Colon (tissue), 2 donors: ENCODE results near the gene CRADD.

Experiments used
- FAIRE-seq: peaks from 2 replicates; lab custom pipeline; 2012; peaks lifted over from hg19 to GRCh38; lab: Jason Lieb, UNC
- donor health status: control.
- donor health status: control.

Gene CRADD

DNA sequence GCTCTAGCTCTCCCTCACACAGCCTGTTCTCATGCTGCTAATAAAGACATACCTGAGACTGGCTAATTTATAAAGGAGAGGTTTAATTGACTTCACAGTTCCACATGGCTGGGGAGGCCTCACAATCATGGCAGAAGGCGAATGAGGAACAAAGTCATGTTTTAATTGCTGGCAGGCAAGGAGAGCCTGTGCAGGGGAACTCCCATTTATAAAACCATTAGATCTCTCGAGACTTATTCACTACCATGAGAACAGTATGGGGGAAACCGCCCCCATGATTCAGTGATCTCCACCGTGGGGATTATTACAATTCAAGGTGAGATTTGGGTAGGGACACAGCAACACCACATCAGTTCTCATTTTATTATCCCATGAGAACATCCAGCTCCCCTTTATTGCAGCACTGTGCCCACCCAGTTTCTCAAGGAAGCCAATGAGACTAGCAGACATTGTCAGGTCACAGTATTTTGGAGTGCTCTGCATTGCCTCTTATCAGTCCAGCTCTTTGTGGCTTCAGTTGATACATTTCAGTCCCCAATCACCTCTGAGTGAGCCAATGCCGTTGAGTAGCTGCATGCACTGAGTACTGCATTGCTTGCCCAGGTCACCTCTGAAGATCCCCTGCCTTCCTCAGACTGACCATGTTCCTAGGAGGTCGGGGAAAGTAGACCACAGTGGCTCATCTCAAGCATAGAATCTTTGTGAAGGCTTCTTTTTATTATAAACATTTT is 131.2 kb downstream of the CRADD start:
- no peak for FAIRE-seq

GRCh38 chr12:93812626-93813025 is 135.5 kb downstream of the CRADD start:
- FAIRE-seq: no peak

DNA sequence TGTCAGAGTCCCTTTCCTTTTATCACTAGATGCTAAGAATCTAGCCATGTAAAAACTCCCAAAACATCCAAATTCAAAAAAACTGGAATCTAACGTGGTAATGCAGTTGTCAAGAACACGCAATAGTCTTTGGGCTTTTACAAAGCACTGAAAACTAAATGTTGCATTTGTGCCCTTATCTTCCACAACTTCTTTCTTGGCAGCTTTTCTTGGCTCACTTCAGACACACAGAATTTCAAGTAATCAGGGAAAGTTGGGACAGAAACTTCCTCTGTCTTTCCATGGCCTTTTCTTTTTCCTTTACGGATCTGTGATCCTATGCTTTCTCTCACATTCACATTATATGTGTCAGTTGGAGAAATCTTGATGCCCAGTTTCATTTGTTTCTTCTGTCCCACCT is 136.0 kb downstream of the CRADD start:
- no peak for FAIRE-seq

GRCh38 chr12:93813972-93814821 is 137.0 kb downstream of the CRADD start:
- FAIRE-seq: no peak

GRCh38 chr12:93818488-93819049 is 141.4 kb downstream of the CRADD start:
- no peak for FAIRE-seq

GRCh38 chr12:93819050-93819491 is 141.9 kb downstream of the CRADD start:
- FAIRE-seq: no peak

GRCh38 chr12:93823616-93824391 is 146.6 kb downstream of the CRADD start:
- FAIRE-seq: no peak

DNA sequence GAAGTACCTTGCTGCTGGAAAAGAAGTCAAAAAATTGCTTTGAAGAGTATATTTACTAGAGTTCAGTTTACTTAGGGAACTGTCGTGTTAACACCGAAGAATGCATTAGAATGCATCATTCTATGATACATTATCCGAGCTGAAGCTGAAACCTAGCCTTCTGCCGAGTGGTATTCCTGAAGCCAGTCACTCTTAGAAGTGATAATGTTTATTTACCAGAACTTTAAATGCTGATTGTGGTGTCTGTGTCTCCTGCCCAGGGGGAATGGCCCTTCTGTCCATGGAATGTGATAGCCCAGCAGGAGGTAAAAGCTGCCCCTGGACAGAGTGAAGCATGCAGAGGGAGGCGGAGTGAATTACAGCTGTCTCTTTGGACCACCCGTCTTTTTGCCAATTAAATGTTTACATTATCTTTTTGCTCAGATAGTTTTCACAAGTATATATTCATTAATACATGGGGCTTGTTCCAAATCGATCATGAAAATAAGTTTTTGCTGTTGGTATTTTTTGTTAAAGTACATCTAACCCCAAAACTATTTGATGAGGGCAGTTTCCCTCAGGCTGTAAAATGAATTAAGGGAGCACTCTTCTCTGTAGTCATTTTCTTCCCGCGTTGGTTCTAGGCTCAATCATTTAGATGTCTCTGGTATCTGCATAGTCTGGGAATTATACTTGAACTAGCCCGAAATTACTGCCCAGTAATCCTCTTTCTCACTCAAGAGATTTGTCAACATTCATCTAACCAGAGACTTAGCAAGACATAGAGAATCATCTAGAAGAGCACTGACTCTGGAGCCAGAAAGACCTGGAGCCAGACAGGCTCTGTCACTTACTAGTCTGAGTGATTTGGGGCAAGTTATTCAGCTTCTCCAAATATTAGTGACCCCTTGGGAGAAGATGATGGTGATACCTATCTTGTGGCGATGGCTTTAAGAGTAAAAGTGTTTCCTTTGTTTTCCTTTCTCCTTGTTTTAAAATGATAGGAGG is 147.6 kb downstream of the CRADD start:
- FAIRE-seq: no peak

GRCh38 chr12:93825501-93825888 is 148.3 kb downstream of the CRADD start:
- FAIRE-seq: no peak

- FAIRE-seq: no peak
These were observed 148.9 kb downstream of the CRADD start for GRCh38 chr12:93825931-93826555.

DNA sequence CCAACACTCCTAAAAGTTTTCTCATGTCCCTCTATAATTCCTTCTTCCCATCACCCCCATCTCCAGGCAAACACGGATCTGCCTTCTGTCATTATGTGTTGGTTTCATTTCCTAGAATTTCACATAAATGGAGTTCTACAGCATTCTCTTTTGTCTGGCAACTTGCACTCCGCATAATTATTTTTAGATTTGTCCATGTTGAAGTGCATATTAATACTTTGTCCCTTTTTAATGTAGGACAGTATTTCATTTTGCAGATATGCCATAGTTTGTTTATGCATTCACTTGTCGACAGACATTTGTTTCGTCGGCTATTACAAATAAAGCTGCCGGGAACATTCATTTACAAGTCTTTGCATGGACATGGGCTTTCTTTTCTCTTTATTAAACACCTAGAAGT is 150.0 kb downstream of the CRADD start:
- FAIRE-seq: no peak

DNA sequence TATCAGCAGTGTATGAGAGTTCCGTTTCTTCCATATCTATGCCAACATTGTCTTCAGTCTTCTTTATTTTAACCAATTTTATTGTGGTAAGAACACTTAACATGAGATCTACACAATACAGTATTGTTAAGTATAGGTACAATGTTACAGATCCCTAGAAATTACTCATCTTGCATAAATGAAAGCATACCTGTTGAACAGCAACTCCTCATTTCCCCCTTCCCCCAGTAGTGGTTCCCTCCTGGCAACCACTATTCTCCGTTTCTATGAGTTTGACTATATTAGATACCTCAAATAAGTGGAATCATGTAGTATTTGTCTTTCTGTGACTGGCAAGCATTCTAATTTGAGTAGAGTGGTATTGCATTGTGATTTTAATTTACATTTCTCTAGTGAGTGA is 150.5 kb downstream of the CRADD start:
- no peak for FAIRE-seq

DNA sequence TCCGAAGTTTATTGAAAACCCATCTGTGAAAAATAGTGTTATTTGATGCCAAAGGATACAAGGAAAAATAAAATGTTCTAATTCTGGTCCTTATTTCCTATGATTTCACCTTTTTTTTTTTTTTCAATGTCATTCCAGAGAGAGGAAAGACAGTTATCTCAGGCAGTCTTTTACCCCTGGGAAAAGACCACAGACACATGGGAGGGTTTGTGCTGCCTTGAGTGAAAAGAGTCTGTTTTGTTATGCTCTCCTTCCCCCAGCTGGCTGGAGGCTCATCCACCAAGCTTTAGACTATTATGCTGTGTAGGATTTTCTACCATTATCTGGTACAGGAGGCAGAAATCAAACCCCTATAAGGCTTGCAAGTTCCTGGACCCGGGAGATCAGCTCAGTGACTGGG is 151.8 kb downstream of the CRADD start:
- FAIRE-seq: no peak

DNA sequence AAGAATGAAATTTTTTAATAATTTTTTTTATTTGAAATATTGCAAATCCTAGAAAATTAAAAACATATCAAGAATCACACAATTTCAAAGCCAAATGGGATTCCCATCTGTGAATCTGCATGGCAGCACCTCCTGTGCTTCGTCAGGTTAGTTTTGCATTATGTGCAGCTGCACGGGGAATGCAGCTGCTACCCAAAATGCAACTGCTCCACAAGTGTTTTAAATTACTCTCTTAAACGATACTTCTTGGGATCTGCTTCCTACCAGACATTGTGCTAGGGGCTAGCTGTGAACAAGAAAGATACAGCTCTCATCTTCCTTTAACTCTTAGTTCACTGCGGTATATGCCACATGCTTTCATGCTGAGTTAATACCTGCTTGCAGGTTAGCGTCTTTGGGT is 154.2 kb downstream of the CRADD start:
- FAIRE-seq: no peak

- FAIRE-seq: no peak
These were observed 155.0 kb downstream of the CRADD start for GRCh38 chr12:93832131-93832530.

GRCh38 chr12:93833946-93834345 is 156.8 kb downstream of the CRADD start:
- FAIRE-seq: no peak

GRCh38 chr12:93836620-93837260 is 159.6 kb downstream of the CRADD start:
- FAIRE-seq: no peak

DNA sequence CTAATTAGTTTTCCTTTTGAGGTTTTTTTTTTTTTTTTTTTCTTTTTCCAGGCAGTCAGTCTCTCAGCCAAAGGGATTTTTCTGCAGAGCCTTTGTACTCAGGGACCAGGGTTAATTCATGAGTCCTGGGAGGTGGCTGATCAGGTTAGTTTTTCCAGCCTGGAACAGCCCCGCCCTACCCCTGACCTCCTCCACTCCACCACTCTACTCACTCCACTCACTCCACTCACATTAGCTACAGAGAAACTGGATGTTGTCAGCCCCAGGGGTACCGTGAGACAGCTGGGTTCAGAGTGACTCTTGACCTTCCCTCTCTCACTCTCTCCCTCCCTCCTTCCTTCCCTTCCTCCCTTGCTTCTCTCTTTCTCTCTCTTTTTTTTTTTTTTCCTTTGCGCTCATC is 161.0 kb downstream of the CRADD start:
- FAIRE-seq: no peak

DNA sequence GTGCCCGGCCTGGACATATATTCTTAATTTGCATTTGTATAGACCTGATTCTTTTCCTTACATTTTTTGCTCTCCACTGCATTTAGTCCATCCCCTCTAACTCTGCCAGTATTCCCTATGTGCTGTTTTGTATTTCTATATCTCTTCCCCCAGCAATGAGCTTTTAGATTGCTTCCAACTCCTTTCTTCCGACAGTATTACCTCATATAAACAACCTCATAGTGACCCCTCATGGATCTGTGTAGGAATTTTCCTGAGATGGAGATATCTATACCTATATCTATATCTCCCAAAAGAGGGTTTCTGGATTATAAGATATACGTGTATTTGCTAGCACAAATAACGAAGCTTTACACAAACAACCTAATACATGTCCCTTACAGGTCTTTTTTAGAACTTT is 161.9 kb downstream of the CRADD start:
- no peak for FAIRE-seq

GRCh38 chr12:93841671-93842070 is 164.5 kb downstream of the CRADD start:
- FAIRE-seq: no peak
